Measurements from ENCODE around the gene HSD3B7.
"Not testable (repeated sequence)": the region's sequence is repeated elsewhere in the genome, so short reads cannot be mapped to it uniquely, and the experiment has no call there.

HSD3B7 gene

DNA sequence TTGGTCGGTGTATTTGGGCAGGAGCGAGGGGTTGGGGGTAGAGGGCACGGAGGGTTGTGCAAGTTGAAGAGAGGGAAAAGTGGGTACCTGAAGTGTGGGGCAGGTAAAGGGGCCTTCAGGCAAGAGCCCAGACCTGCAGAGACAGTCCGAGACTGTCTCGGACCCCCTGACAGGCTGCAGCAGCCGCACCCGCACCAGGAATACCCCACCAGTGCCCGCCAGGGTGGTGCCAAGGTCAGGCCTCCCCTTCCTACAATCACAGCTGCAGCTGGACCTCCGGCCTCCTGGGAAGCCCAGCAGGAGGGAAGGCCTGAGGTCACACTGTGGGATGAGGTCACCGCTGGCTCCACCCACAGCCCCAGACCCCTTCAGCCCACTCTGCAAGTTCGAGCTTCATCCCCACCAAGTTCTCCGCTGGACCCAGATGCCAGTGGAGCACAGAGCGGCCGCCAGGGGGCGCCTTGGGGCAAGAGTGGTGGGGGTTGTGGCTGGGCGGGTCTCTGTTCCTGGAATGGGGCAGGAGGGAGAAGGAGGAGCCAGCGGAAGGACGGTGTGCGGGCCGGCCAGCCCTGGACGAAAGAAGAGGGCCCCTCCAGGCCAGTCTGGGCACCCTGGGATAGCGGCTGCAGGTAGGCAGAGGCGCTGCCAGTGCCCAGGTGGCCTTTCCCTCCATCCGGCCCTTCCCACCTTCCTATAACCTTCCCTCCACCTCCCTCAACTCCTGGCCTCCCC, at the start of gene HSD3B7:
Gene HSD3B7, plus strand, starts transcription at position 539 of the 732 bp plus-strand sequence. CDS start 452 bp downstream, outside the sequence.
- Histone ChIP-seq H3K9ac (ENCODE audit: low read depth, low read length) (peak within 1 kb of the TSS; percentile 81), H3K4me1 (ENCODE audit: control insufficient read depth, insufficient read depth, low read length) (no peaks in the 10 kb centered on the region), H3K27me3 (ENCODE audit: control insufficient read depth, insufficient read depth, low read length) (no peaks in the 10 kb centered on the region), H3K9me3 (ENCODE audit: control insufficient read depth, insufficient read depth, low read length) (no peaks in the 10 kb centered on the region), H3K36me3 (ENCODE audit: control insufficient read depth, insufficient read depth, low read length) (peaks cover 31% of the 10 kb centered on the region), H3K4me3 (ENCODE audit: low read depth, low read length) (peak within 1 kb of the TSS; percentile 61)

DNA sequence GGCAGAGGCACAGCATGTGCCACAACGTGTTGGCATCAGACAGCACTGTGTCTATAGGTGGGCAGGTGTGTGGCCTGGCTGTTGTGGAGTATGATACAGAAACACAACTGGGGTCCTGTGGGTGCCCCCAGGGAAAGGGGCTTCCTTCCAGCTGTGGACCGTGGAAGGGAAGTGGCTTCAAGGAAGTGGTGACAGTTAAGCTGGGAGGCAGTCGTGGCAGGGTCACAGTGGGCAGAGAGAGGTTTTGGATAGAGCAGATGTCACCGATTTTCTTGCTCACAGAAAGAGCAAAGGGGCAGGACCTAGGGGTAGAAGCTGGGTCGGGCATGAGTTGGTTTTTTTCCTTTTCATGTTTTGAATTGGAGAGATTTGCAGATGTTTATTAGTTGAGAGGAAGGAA, 47.3 kb upstream of the HSD3B7 start:
- H3K9me3 ChIP-seq (ENCODE audit: control insufficient read depth, insufficient read depth, low read length), result no peaks in the 10 kb centered on the region
- H3K36me3 ChIP-seq (ENCODE audit: control insufficient read depth, insufficient read depth, low read length), result peaks cover 7% of the 10 kb centered on the region
- no peak overlapping the region for H3K9ac ChIP-seq (ENCODE audit: low read depth, low read length)

DNA sequence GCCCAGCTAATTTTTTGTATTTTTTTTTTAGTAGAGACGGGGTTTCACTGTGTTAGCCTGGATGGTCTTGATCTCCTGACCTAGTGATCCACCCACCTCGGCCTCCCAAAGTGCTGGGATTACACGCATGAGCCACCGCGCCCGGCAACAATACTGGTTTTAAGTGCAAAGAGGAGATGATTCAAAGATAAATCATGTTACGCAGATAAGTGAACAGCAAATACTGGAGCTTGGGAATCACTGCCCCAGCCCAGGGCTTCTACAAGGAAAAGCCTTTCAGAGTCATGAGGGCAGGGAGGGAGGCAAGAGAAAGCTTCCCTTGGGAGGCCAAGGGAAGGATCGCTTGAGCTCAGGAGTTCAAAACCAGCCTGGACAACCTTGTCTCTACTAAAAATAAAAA, 45.4 kb upstream of the HSD3B7 start:
- peaks cover 10% of the 10 kb centered on the region for H3K36me3 ChIP-seq (ENCODE audit: control insufficient read depth, insufficient read depth, low read length)
- not testable (repeated sequence) for H3K9me3 ChIP-seq (ENCODE audit: control insufficient read depth, insufficient read depth, low read length); H3K4me3 ChIP-seq (ENCODE audit: low read depth, low read length); H3K27me3 ChIP-seq (ENCODE audit: control insufficient read depth, insufficient read depth, low read length); H3K9ac ChIP-seq (ENCODE audit: low read depth, low read length); H3K4me1 ChIP-seq (ENCODE audit: control insufficient read depth, insufficient read depth, low read length)

More for the DNA sequence above, 47.3 kb upstream of the HSD3B7 start:
- no peak overlapping the region for H3K4me3 ChIP-seq (ENCODE audit: low read depth, low read length)
- H3K27me3 ChIP-seq (ENCODE audit: control insufficient read depth, insufficient read depth, low read length), result no peaks in the 10 kb centered on the region
- peaks cover 6% of the 10 kb centered on the region for H3K4me1 ChIP-seq (ENCODE audit: control insufficient read depth, insufficient read depth, low read length)

DNA sequence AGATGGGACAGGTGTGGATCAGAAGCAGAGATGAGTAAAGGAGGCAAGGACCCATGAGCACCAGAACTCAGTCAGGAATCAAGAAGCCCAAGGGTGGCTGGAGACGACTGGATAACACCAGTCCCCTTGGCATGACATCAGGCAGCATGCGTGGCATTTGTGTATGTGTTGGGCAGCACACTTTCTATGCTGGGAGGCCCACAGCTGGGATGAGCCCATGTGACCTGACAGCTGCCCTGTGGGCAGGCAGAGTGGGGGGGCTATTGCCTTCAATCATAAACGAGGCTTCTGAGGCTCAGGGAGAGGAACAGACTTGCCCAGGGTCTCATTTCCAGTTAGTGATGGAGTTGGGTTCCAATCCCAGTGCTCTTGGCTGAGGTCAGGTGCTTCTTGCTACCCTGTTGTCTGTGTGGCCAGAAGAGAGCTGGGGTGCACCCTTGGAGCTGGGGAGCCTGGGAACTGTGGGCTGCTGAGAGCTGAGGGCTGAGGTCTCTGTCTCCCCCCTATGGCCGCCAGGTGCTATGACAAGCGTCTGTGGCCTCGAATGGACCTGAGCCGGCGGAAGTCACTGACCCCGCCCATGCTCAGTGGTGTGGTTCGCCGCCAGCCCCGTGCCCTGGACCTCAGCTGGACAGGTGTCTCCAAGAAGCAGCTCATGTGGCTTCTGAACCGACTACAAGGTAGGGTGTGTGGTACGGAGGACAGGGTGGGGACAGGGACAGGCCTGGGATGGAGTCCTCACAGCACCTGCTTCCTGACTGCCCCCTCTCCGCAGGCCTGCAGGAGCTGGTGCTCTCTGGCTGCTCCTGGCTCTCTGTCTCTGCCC, 43.2 kb upstream of the HSD3B7 start:
- H3K4me3 ChIP-seq (ENCODE audit: low read depth, low read length), result peak overlapping the region; percentile 60

DNA sequence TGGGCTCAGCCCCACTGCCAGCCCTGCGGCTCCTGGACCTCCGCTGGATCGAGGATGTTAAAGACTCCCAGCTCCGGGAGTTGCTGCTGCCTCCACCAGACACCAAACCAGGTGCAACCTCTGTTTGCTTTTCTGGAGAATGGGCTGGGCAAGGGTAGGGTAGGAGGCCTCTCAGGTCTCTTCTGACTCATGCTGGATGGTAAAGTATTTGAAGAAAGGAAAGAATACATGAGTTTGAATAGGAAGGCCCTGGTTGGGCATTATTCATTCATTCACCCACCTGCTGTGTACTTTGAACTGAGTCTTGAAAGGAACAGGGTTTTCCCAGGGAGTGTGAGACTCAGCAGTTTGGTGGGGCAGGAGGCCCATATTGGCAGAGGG, 42.6 kb upstream of the HSD3B7 start:
- Histone ChIP-seq H3K4me3 (ENCODE audit: low read depth, low read length) (peak overlapping the region; percentile 60), H3K9ac (ENCODE audit: low read depth, low read length) (no peak overlapping the region), H3K36me3 (ENCODE audit: control insufficient read depth, insufficient read depth, low read length) (peaks cover 6% of the 10 kb centered on the region), H3K27me3 (ENCODE audit: control insufficient read depth, insufficient read depth, low read length) (no peaks in the 10 kb centered on the region), H3K4me1 (ENCODE audit: control insufficient read depth, insufficient read depth, low read length) (peaks cover 3% of the 10 kb centered on the region), H3K9me3 (ENCODE audit: control insufficient read depth, insufficient read depth, low read length) (no peaks in the 10 kb centered on the region)

More for the DNA sequence above, 43.2 kb upstream of the HSD3B7 start:
- H3K9ac ChIP-seq (ENCODE audit: low read depth, low read length), result no peak overlapping the region
- H3K9me3 ChIP-seq (ENCODE audit: control insufficient read depth, insufficient read depth, low read length), result no peaks in the 10 kb centered on the region
- peaks cover 6% of the 10 kb centered on the region for H3K36me3 ChIP-seq (ENCODE audit: control insufficient read depth, insufficient read depth, low read length)
- no peaks in the 10 kb centered on the region for H3K27me3 ChIP-seq (ENCODE audit: control insufficient read depth, insufficient read depth, low read length)
- peaks cover 3% of the 10 kb centered on the region for H3K4me1 ChIP-seq (ENCODE audit: control insufficient read depth, insufficient read depth, low read length)

DNA sequence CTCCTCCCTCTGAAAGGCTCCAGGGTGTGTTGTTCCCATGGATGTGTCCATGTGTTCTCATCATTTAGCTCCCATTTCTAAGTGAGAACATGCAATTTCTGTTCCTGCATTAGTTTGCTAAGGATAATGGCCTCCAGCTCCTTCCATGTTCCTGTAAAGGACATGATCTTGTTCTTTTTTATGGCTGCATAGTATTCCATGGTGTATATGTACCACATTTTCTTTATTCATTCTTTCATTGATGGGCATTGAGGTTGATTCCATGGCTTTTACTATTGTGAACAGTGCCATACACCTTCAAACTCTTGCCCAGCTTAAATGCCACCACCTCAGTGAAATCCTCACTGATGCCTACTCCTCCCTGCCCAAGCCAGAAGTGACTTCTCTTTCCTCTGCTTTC, 40.7 kb upstream of the HSD3B7 start:
- Histone ChIP-seq H3K9ac (ENCODE audit: low read depth, low read length) (no peak overlapping the region), H3K4me3 (ENCODE audit: low read depth, low read length) (no peak overlapping the region), H3K4me1 (ENCODE audit: control insufficient read depth, insufficient read depth, low read length) (peaks cover 3% of the 10 kb centered on the region), H3K27me3 (ENCODE audit: control insufficient read depth, insufficient read depth, low read length) (no peaks in the 10 kb centered on the region), H3K36me3 (ENCODE audit: control insufficient read depth, insufficient read depth, low read length) (peaks cover 6% of the 10 kb centered on the region), H3K9me3 (ENCODE audit: control insufficient read depth, insufficient read depth, low read length) (no peaks in the 10 kb centered on the region)

DNA sequence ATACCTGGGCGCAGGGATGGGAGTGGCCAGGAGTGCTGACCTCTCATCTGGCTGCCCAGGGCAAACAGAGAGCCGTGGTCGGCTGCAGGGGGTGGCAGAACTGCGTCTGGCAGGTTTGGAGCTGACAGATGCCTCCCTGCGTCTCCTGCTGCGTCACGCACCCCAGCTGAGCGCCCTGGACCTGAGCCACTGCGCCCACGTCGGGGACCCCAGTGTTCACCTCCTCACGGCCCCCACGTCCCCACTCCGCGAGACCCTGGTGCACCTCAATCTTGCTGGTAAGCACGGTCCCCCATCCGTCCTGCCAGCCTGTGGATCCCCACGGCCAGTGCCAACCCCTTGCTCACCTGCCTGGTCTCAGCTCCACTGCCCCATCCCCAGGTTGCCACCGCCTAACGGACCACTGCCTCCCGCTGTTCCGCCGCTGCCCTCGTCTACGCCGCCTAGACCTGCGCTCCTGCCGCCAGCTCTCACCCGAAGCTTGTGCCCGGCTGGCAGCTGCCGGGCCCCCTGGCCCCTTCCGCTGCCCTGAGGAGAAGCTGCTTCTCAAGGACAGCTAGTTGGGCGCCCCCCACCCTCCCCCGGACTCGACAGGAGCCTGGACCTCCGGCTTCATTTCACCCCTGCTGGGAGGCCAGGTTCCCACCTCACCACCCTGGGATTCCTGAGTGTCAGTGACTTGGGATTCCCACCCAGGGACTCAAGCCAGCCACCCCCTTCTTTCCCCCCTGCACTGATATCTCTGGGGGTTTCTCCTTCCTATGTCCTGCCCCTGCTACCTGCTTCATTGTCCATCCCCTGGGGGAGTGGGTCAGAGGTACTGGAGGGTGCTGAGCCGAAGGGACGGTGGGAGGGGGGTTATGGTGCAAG, 38.1 kb upstream of the HSD3B7 start:
- Histone ChIP-seq H3K36me3 (ENCODE audit: control insufficient read depth, insufficient read depth, low read length) (peaks cover 6% of the 10 kb centered on the region), H3K27me3 (ENCODE audit: control insufficient read depth, insufficient read depth, low read length) (peaks cover 2% of the 10 kb centered on the region), H3K9me3 (ENCODE audit: control insufficient read depth, insufficient read depth, low read length) (no peaks in the 10 kb centered on the region), H3K9ac (ENCODE audit: low read depth, low read length) (no peak overlapping the region), H3K4me3 (ENCODE audit: low read depth, low read length) (peak overlapping the region; percentile 26), H3K4me1 (ENCODE audit: control insufficient read depth, insufficient read depth, low read length) (peaks cover 3% of the 10 kb centered on the region)

DNA sequence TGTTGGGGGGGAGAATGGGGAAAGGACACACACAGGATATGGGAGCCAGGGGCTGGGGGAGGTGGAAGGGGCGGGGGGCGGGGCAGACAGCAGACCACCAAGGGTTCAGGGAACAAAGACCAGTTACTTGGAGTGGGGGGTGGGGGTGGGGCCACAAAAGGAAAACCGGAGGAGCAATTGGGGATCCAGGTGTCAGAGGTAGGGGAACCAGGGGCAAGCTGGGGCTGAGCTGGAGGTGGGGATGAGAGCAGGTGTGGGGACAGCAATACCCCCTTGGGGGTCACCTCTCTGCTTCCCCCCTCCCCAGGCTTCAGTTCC, 37.5 kb upstream of the HSD3B7 start:
- Histone ChIP-seq H3K9me3 (ENCODE audit: control insufficient read depth, insufficient read depth, low read length) (no peaks in the 10 kb centered on the region), H3K36me3 (ENCODE audit: control insufficient read depth, insufficient read depth, low read length) (peaks cover 4% of the 10 kb centered on the region), H3K9ac (ENCODE audit: low read depth, low read length) (no peak overlapping the region), H3K4me3 (ENCODE audit: low read depth, low read length) (peak overlapping the region; percentile 68), H3K27me3 (ENCODE audit: control insufficient read depth, insufficient read depth, low read length) (peaks cover 2% of the 10 kb centered on the region), H3K4me1 (ENCODE audit: control insufficient read depth, insufficient read depth, low read length) (no peaks in the 10 kb centered on the region)

DNA sequence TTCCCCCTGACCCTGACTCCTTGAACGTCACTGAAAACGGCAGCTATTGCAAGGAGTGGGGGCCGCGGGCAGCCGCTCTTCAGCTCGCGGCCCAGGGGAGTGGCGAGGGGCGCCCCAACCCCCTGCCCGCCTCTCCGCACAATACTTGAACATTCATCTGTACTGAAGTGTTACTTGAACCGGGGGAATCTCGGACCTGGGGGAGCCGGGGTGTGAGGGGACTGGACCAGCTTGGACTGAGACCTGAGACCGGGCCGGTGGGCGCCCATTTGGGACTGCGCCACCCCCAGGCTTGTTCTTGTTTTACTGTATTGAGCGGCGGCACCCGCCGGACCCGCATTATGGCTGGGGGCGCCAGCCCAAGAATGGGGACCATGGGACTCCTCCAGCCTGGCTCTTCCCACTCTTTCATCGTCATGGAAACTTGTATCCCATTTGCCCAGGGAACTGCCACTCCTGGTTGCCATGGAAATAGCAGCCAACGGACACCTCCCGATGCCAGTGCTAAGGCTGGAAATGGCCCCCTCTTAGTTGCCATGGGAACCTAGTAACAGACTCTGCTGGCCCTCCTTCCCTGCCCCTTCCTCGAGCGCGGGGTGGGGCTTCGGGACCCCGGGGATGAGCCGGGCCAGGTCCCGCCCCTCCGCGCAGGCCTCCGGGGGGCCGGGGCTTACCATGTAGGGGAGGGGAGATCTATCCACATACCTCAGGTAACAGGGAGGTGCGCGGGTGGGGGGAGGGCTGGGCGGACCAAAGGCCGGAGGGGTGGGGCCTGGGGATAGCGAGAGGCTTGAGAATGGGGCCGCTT, 36.9 kb upstream of the HSD3B7 start:
- peaks cover 4% of the 10 kb centered on the region for H3K36me3 ChIP-seq (ENCODE audit: control insufficient read depth, insufficient read depth, low read length)
- peak overlapping the region; percentile 87 for H3K4me3 ChIP-seq (ENCODE audit: low read depth, low read length)
- H3K9ac ChIP-seq (ENCODE audit: low read depth, low read length), result no peak overlapping the region
- no peaks in the 10 kb centered on the region for H3K4me1 ChIP-seq (ENCODE audit: control insufficient read depth, insufficient read depth, low read length)
- no peaks in the 10 kb centered on the region for H3K9me3 ChIP-seq (ENCODE audit: control insufficient read depth, insufficient read depth, low read length)
- H3K27me3 ChIP-seq (ENCODE audit: control insufficient read depth, insufficient read depth, low read length), result peaks cover 2% of the 10 kb centered on the region

DNA sequence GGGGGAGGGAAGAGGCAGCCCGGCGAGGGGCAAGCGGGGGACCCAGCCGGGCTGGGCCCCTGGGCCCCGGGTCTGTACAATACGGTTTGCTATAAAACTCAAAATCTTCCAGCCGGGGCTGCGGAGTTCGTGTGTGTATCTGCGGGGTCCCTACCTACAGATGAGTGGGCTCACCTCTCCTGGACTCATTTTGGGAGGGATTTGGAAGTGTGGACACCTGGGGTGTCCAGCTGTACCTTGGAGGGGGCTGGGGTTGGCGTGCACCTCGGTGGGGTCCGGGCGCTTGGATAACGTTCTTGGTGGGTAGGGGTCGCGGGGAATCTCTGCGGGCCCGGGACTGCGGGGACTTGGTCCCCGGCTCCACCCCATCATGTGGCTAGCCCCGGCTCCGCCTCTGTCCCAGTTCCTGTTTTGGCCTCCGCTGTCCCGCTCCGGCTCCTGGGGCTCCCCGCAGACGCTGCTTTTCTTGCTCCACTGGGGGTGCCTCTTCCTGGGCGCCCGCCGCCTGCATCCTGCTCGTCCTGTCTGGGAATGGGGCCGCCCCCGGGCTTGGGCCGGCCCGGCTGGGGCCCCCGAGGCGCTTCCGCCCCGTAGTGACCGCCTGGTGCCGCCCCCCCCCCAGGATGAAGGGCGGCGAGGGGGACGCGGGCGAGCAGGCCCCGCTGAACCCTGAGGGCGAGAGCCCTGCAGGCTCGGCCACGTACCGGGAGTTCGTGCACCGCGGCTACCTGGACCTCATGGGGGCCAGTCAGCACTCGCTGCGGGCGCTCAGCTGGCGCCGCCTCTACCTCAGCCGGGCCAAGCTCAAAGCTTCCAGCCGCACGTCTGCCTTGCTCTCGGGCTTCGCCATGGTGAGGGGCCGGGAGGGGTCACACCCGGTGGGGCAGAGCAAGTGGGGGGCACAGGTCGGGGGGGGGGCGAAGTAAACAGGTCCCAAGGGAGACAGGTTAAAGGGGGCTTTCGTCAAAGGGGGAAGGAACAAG, 36.0 kb upstream of the HSD3B7 start, which contains the start of gene ORAI3:
Gene ORAI3, plus strand, starts transcription at position 402 of the 983 bp plus-strand sequence. Its CDS starts 222 bp downstream, at position 624.
- peaks cover 2% of the 10 kb centered on the region for H3K27me3 ChIP-seq (ENCODE audit: control insufficient read depth, insufficient read depth, low read length)
- peak within 1 kb of the TSS; percentile 87 for H3K4me3 ChIP-seq (ENCODE audit: low read depth, low read length)
- H3K9ac ChIP-seq (ENCODE audit: low read depth, low read length), result peak within 1 kb of the TSS; percentile 60
- H3K4me1 ChIP-seq (ENCODE audit: control insufficient read depth, insufficient read depth, low read length), result peaks cover under 1% of the 10 kb centered on the region
- no peaks in the 10 kb centered on the region for H3K9me3 ChIP-seq (ENCODE audit: control insufficient read depth, insufficient read depth, low read length)
- peaks cover 4% of the 10 kb centered on the region for H3K36me3 ChIP-seq (ENCODE audit: control insufficient read depth, insufficient read depth, low read length)
